Chondrocyte (in vitro differentiated cells): ENCODE results near the gene TLE3. TPM values are rescaled to one million over a fixed set of nuclear protein-coding genes. Genes with fewer than 3 reads are reported as not detected.

ENCODE experiments used
- DNase-seq: peaks from one replicate; pipeline ENCODE4 v3.0.0; 2021; ENCODE audit warnings: mixed read lengths, low spot score
- H3K27ac Mint-ChIP-seq: one replicate; pipeline ENCODE4 v1.8.0; 2021; ENCODE audit warnings: mild to moderate bottlenecking, moderate library complexity, mixed read lengths; ENCODE audit not compliant: unreplicated experiment
- H3K27me3 Mint-ChIP-seq: 2 replicates; pipeline ENCODE4 v1.8.0; 2021; ENCODE audit warnings: low read depth, mixed read lengths
- H3K36me3 Mint-ChIP-seq: 2 replicates; pipeline ENCODE4 v1.8.0; 2021; ENCODE audit warnings: low read depth, mixed read lengths
- H3K4me1 Mint-ChIP-seq: 2 replicates; pipeline ENCODE4 v1.8.0; 2021; ENCODE audit warnings: low read depth, mild to moderate bottlenecking, mixed read lengths
- H3K4me3 Mint-ChIP-seq: one replicate; pipeline ENCODE4 v1.8.0; 2021; ENCODE audit warnings: mild to moderate bottlenecking, moderate library complexity, mixed read lengths; ENCODE audit not compliant: unreplicated experiment
- H3K9me3 Mint-ChIP-seq: 2 replicates; pipeline ENCODE4 v1.8.0; 2021; ENCODE audit warnings: low read depth, mixed read lengths
- total RNA-seq: library from RNA; stranded (reverse); gene quantifications from 3 replicates; pipeline ENCODE4 v1.2.1, GENCODE V29; 2021
- TF ChIP-seq, protein P1 (sequence below): fragments of 200-600 bp; sonication (generic); IDR thresholded peaks from 2 replicates; pipeline ENCODE4 v1.5.0; 2021; ENCODE audit warnings: antibody characterized with exemption, mild to moderate bottlenecking, moderate library complexity

TLE3 gene
- total RNA-seq, 1 donor from 2014 or later, result 53.4 TPM

DNA sequence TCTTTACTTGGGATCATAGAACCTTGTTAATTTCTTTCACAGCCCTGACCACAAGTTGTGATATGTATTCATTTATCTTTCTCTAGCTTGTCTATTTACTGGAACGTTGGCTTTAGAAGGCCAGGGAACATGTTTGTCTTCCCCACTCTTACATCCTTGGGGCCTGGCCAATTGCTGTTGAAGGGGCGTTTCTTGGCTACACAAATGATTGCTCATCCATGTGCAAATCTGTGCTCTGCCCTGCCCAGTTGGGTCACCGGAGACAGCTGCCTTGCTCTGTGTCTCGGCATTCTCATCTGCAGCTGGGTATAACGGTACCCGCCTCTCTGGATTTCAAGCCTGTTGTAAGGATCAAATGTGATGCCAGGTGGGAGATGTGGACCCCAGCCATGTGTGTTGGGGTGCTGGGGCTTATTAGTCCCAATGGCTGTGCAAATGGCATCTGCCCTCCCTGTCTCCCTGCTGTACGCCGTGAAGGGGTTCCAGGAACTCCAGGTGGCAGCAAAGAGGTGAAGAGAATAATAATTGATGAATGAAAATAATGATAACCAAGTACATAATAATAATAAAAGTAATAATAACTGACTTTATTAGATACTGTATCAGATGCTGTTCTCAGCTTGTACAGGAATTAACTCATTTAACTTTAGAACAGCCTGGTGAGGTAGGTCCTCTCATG lies 24.0 kb upstream of the TLE3 start:
- H3K36me3 Mint-ChIP-seq, result no peaks in the 10 kb centered on the region
- peaks cover 40% of the 10 kb centered on the region for H3K27me3 Mint-ChIP-seq
- no peak overlapping the region for H3K27ac Mint-ChIP-seq
- no peak for DNase-seq
- TF ChIP-seq, protein P1, sequence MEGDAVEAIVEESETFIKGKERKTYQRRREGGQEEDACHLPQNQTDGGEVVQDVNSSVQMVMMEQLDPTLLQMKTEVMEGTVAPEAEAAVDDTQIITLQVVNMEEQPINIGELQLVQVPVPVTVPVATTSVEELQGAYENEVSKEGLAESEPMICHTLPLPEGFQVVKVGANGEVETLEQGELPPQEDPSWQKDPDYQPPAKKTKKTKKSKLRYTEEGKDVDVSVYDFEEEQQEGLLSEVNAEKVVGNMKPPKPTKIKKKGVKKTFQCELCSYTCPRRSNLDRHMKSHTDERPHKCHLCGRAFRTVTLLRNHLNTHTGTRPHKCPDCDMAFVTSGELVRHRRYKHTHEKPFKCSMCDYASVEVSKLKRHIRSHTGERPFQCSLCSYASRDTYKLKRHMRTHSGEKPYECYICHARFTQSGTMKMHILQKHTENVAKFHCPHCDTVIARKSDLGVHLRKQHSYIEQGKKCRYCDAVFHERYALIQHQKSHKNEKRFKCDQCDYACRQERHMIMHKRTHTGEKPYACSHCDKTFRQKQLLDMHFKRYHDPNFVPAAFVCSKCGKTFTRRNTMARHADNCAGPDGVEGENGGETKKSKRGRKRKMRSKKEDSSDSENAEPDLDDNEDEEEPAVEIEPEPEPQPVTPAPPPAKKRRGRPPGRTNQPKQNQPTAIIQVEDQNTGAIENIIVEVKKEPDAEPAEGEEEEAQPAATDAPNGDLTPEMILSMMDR, result peak; percentile 47
- peaks cover 2% of the 10 kb centered on the region for H3K4me1 Mint-ChIP-seq
- H3K9me3 Mint-ChIP-seq, result no peaks in the 10 kb centered on the region
- no peak overlapping the region for H3K4me3 Mint-ChIP-seq

DNA sequence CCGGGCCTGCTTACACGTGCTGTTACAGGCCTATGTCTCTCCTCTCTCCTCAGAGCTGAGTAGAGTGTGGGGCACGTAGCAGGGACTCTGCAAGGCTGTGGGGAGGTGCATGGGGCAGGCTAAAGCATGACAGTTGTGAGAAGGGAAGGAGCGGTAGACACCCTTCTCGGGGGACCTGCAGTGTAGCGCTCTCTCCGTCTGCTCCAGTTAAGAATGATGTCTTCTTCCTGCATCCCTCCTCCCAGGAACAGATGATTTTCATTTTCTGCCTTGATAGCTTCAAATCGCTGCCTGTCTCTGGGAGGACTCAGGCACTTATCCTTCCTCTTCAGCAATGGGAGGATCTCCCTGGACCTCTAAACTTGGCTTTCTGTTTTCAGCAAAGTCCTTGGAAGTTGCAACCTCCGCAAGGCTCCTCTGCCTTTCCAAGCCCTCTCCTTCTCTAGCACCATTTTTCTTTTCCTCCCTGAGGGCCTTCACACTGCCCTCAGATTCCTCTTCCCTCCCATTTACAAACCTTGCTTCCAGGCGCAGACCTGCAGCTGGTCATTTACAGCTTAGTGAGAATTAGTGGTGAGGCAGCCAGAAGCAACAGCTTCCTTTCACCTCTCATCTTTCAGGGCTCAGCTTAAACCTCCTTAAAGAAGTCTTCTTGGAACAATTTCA lies 23.4 kb upstream of the TLE3 start:
- Mint-ChIP-seq H3K27me3 (peaks cover 41% of the 10 kb centered on the region), H3K9me3 (no peaks in the 10 kb centered on the region), H3K36me3 (no peaks in the 10 kb centered on the region), H3K4me3 (no peak overlapping the region), H3K27ac (no peak overlapping the region), H3K4me1 (peaks cover 2% of the 10 kb centered on the region)
- TF ChIP-seq, protein P1, result no peak
- DNase-seq, result no peak

DNA sequence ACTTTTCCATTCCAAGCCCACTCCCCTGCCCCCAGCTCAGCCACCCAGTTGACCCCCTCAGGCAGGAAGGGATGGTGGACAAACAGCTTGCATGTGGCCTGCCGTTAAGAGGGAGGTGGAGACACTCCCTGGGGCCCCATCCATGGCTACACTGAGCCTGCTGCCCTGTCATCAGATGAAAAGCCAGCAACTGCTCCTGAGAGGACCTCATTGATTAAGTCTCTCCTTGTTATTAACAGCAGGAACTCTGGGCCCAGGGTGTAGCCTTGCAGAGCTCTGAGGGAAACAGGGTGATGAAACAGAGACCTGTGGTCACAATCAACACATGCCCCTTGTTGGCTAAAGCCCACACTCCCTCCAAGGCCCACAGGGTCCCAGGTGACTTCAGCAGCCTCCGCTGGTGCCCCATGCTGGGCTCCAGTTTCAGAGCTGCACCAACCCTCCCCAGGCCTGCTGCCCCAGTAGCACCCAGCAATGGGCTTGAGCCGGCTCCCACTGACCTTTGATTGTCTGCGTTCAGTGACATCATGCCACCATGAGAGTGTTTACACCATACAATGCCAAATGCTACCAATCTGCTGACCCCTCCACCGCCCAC lies 22.3 kb upstream of the TLE3 start:
- peaks cover 2% of the 10 kb centered on the region for H3K4me1 Mint-ChIP-seq
- H3K9me3 Mint-ChIP-seq, result no peaks in the 10 kb centered on the region
- peak; percentile 70 for DNase-seq
- H3K27ac Mint-ChIP-seq, result no peak overlapping the region
- H3K4me3 Mint-ChIP-seq, result no peak overlapping the region
- H3K27me3 Mint-ChIP-seq, result peaks cover 39% of the 10 kb centered on the region
- no peaks in the 10 kb centered on the region for H3K36me3 Mint-ChIP-seq
- TF ChIP-seq, protein P1, result no peak

DNA sequence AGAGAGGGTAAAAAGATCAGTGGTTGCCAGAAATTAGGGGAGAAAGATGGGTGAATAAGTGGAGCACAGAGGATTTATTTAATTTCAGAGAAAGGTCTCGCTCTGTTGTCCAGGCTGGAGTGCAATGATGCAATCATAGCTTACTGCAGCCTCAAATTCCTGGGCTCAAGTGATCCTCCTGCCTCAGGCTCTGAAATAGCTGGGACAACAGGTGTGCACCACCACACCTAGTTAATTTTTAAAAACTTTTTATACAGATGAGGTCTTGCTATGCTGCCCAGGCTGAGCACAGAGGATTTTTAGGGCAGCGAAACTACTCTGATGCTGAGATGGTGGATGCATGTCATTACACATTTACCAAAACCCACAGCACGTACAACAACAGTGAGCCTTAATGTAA lies 20.9 kb upstream of the TLE3 start:
- Mint-ChIP-seq H3K9me3 (no peaks in the 10 kb centered on the region), H3K4me1 (peaks cover 10% of the 10 kb centered on the region), H3K27me3 (peaks cover 36% of the 10 kb centered on the region), H3K36me3 (no peaks in the 10 kb centered on the region), H3K27ac (no peak overlapping the region), H3K4me3 (no peak overlapping the region)
- no peak for DNase-seq
- TF ChIP-seq, protein P1, result no peak

DNA sequence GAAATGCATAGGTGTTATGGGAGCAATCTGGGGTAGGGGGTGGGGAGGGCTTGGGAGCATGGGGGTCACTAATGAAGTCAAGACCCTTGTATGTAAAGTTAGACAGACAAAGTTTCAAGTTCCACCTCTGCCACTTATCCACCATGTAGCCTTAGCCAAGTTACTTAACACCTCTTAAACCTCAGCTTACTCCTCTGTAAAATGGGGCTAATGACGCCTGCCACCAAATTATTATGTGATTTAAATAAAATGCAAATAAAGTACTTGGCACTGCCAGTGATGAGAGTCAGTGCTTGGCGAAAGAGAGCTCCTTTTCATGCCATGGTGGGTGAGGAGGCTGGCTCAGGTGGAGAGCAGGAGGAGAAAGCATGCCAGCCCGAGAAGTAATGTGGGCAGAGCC lies 18.6 kb upstream of the TLE3 start:
- peaks cover 31% of the 10 kb centered on the region for H3K27me3 Mint-ChIP-seq

More for the DNA sequence above, 18.6 kb upstream of the TLE3 start:
- no peaks in the 10 kb centered on the region for H3K36me3 Mint-ChIP-seq
- DNase-seq, result no peak
- no peak overlapping the region for H3K4me3 Mint-ChIP-seq
- H3K4me1 Mint-ChIP-seq, result peaks cover 14% of the 10 kb centered on the region
- H3K27ac Mint-ChIP-seq, result no peak overlapping the region
- TF ChIP-seq, protein P1, result no peak
- no peaks in the 10 kb centered on the region for H3K9me3 Mint-ChIP-seq
